ENCODE measurements around the gene NRG2.

NRG2 gene

DNA sequence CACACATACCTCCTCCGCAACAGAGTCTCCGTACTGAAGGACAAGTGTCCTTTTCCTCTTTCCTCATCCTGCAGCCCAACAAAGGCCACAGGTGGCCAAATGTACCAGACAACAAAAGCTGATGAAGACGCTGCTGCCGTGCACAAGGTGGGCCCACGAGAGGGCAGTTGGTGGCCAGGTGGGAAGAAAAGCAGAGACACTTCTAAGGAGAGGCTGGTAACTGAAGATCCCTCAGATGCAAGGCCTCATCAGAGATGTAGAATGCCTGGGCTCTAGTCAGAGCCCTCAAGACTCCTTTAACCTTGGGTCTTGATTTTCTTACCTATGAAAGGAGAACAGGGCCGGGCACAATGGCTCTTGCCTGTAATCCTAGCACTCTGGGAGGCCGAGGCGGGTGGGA lies 75.7 kb downstream of the NRG2 start:
- DNase-seq (ENCODE audit: low spot score) = no peak

DNA sequence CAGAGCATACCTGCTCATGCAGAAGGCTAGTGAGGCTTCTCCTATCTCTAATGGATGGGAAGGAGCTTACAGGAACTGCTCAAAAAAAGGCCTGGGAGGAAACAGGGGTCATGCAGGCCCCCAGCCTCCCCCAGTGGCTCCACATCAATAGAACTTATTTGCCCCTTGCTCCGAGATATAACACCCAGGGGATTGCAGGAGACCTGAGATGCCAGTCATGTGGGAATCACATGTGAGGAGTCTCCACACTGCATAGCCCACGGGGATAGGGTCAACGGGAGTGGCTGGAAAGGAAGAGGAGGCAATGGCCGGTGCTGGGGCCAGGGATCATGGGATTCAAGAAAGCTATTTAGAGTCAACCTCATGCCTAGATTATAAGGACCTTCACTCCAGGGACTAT lies 76.2 kb downstream of the NRG2 start:
- no peak for DNase-seq (ENCODE audit: low spot score)

DNA sequence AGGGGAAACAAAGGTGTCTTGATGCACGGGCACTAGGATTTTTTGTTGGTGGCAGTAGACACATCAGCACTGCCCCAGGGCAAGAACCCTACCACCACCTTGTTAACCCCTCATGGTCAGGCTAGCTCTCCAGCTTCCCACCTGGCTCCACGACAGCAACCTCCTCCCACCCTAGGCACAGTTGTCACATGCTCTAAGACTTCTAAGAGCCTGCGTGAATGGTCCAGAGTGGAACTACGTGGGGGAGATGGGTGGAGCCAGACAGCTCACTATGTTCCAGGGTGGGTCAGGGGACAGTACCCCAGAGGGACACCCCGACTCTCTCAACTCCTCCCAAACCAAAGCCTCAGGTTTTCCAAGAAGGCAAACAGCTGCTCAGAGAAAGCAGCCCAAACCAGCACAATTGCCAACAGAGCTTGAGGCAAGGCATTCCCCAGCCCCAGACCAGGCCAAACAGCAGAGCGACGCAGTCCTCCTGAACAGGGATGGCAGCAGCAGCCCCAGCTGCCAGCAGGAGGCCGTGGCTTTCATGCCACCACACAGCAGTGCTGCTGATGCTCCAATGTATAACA lies 78.0 kb downstream of the NRG2 start:
- no peak for DNase-seq (ENCODE audit: low spot score)

DNA sequence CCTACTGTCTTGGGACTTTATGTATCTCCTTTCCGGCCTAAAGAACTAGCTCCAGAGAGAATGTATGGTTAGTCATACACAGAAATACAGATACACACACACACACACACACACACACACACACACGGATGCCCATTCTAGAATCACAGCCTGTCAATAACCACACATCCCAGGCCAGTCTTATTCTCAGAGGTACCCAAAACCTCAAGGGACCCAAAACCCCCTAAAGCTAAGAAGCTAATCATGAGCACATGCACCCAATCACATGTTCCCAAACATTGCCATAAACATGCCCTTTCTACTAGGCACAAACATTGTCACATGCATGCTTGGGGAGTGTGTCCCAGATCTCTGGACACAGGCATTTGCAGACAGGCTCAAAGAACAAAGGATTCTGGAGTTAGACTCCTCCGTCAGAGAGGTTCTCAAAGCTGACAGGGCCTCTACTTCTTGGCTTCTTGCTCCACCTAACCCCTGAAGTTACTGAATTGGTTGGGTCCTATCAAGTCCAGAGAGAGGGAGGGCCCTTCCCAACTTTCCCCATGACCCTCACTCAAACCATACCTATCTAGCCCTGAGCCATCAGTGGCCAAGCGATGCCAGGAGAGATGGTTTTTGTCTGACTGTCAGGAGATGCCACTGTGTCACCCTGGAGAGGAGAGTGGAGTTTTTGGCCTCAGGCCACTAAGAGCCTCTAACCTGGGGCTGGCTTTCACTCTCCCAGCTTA lies 78.7 kb downstream of the NRG2 start:
- no peak for DNase-seq (ENCODE audit: low spot score)

DNA sequence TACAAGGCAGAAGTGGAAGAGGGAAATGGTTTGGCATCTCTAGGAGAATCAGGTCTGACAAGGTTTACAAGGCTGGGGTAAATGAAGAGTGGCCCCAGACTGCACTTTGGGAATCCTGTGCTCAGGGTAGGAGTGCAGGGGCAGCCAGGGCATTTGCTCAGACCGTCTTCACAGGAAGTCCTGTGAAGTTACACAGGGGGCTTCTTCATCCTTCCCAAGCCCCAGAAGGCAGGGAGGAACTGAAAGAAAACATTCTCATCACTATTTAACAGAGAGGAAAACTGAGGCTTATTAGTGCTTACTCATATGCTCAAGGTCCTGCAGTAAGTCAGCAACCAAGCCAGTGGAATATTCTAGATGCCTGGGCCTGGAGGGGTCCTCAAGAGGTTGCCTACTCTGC lies 80.7 kb downstream of the NRG2 start:
- no peak for DNase-seq (ENCODE audit: low spot score)

DNA sequence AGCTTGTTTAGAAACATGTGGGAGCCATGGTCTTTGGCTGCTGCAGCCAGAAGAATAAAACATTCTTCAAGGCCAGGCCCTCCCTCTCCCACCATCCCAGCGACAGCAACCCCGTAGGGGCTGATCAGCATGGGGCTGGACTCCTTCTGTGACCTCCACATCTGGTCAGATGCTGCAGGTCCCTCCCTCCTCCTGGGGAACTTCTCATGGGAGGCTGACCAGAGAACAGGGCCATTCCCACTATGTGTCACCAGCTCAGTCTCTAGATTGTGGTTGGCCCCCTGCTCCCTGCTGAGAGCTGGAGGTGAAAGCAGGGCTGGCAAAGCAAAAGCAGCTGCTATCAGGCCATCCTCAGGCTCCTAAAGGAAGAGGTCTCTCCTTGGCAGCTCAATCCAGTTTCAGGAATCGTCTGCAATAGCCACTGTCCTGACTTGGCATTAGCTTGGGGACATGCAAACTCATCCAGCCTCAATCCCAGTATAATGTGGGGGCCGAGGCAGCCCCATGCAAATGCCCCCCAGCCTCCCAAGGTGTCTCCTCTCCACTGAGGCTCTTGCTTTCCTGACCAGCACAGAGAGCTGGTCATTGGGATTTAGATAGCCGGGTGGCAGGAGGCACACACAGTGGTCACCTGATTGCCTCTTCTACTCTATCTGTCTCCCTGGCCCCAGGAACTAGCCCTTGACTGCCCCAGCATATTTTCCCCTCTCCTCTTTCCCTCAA lies 81.5 kb downstream of the NRG2 start:
- no peak for DNase-seq (ENCODE audit: low spot score)

DNA sequence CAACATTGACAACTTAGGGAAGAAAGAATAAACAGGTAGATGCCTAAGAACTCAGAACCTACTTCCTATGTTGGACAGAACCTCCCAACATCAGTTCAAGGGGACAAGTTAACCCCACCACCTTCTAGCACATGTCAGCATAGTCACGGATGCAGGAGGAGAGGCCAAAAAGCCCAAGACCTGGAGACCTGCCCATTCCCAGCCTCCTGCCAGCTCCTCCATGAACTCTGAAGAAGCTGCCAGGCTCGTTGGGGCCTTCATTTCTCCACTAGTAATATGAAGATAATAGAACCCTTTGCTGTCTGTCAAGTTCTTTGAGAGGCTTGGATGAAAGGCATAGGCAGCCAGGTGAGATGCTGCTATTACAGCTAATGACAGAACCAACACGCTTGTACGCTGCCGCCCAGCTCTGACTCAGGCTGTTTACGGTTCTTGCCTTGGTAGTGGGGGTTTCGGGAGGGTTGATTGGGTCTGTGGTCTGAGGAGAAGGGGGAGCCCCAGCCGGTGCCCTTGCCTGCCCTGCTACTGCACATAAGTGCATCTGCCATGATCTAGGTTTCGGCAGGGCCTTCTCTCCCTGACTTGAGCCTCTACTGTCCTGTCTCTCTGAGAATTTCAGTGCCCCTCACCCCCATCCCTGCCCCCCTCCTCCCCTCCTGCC lies 82.2 kb downstream of the NRG2 start:
- DNase-seq (ENCODE audit: low spot score) = no peak

DNA sequence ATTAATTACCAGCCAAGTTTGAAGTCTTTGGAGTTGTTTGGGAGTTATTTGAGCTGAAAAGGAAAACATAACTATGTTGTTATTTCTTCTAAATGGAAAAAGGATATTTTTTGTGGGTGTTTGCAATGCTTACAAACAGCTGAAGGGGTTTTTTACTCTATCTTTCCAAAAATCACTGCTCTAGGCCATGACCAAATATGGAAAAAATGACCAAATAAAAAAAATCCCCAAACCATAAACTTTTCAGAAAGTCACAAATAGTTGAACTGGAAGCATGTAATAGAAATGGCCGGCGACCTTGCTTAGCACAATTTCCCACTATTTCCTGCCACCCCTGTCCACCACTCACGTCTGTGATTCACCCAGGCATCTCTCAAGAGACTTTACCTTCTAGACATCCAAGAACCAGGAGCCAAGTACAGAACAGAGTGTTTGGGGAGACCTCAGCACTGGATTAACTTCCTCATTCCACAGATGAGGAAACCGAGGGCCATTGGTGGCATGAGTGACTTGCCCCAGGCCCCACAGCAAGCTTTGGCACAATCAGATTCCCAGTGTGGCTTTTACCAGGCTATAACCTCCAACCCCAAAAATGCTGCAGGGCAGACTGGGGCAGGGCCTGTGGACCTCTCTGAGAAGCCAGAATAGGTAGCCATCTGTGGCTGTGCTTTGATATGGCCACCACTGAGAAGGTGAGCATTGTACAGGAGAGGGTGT lies 84.5 kb downstream of the NRG2 start:
- no peak for DNase-seq (ENCODE audit: low spot score)

DNA sequence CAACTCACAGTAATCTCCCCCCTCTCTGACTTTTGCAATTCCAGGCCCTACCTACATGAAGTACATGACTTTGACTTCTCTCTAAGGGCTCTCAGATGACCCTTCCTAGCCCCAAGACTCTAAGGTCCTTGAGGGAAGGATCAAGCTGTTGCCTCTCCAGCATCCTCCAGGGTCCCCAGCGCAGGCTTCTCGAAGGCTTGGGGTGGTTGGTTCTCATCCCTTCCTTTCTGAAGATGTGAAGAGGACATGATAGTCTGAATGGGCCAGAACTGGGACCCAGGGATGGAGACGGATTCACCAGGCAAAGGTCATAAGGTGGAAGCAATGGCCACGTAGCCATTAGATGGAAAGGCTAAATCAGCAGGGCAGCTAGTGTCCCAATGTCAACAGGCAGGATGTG lies 86.8 kb downstream of the NRG2 start:
- no peak for DNase-seq (ENCODE audit: low spot score)

DNA sequence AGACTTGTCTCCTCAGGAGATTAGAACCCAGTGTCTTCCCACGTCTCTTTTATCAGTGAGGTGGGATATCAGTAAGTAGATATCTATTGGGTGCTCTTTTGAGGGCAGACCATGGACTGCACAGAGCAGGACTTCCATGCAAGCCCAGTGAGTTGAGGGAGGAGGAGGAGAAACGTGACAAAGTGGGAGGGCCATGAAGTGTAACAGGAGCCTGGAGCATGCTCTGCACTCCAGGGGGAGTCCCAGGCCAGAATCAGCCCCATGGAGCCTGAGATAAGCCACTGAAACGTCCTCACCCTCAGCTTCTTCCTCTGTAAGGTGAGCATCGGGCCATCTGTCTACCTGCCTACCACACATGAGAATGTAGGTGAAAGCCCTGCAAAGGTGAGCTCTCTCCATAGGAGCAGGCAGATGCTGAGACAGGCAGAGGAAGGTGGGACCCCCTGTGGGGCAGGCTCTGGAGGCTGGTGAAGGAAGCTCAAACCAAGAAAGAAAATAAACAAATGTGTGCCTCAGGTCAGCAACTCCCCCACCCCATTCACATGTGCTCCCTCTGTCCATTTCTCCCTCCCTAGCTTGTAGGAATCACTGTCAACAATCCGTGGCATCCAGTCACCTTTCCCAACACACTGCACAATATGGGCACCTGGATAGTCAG lies 87.4 kb downstream of the NRG2 start:
- no peak for DNase-seq (ENCODE audit: low spot score)

DNA sequence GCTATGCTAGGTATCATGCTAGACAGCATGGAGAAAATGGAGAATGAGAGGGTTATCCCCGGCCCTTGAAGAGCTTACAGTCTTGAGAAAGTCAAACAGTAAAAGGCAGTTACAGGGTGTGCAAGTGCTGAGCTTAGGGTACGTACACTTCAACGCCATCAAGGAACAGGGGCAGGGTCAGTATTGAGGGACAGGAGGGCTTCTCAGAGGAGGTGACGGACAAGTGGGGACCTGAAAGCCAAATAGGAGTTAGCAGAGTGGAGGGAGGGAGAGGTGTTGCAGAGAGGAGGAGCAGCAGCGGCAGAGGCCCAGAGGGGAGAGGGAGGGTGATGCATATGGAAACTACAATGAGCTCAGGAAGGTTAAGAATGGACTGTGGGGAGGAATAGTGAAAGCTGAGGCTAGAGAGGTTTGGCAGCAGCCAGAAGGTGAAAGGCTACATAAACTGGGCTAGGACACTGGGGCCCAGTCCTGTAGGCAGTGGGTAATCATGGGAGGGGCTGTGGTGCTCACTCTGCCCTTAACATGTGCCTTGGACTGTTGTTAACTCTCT lies 88.0 kb downstream of the NRG2 start:
- no peak for DNase-seq (ENCODE audit: low spot score)

DNA sequence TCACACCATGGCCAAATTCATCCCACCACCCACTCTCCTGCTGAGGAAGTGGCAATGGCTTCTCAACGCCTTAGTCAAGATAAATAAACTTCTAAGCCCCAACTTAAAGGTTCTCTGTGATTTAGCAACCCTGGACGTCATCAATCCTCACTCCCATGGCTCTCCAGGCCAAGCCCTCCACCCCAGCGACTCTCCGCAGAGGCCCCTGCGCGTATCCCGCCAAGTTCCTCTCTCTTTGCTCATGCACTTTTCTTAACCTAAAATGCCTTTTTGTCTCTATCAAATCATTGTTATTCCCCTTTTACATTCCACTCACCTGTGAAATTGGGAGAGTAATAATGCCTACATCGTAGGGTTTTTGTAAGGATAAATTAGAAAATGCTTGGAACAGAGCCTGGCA lies 88.6 kb downstream of the NRG2 start:
- no peak for DNase-seq (ENCODE audit: low spot score)

DNA sequence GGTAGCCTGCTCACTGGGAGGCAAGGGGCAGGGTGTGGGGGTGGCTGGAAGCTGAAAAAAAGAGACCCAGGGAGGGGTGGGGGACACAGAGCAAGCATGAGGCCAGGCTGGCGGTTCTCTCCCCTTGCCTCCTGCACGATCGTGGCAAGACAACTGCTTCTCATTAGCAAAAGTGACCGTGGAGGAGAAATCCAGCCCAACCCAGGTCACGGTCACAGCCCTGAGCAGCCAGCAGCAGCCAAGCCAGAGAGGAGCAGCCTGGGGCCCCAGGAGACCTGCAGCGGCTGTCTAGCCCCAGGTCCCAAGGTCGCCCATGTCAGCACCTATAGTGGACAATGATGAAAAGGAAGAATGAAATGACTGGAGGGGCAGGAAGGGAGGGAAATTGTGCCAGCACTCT lies 89.1 kb downstream of the NRG2 start:
- no peak for DNase-seq (ENCODE audit: low spot score)

DNA sequence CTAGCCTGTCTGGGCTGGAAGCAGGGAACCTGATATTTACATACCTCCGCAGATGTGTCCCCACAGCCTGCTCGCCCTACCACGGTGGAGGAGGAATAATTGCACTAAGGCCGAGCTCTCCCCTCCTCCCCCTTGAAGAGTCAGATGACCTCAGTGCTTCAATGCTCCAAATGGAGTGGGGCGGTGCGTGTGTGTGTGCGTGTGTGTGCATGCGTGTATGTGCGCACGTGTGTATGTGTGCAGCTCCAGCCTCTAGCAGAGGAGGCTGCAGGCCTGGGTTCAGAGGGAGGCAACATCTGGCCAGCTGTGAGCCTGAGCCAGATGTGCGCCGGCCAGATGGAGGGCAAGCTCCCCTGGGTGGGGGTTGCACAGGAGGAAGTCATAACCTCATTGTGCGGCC lies 90.5 kb downstream of the NRG2 start:
- DNase-seq (ENCODE audit: low spot score) = no peak

DNA sequence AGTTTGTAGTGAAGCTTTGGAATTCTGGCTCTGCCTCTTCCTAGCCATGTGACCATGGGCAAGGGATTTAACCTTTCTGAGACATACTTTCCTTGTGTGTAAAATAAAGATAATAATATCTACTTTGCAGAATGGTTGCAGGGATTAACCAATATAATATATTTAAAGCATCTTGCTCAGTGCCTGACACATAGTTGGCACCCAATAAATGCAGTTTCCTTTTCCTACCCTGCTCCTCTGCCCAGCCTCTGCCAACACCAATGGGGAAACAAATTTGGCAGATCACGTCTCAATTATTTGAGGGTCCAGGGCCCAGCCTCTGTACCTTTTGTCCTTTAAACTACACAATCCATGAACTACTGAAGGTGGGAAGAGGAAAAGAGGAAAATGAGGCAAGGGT lies 91.1 kb downstream of the NRG2 start:
- no peak for DNase-seq (ENCODE audit: low spot score)

DNA sequence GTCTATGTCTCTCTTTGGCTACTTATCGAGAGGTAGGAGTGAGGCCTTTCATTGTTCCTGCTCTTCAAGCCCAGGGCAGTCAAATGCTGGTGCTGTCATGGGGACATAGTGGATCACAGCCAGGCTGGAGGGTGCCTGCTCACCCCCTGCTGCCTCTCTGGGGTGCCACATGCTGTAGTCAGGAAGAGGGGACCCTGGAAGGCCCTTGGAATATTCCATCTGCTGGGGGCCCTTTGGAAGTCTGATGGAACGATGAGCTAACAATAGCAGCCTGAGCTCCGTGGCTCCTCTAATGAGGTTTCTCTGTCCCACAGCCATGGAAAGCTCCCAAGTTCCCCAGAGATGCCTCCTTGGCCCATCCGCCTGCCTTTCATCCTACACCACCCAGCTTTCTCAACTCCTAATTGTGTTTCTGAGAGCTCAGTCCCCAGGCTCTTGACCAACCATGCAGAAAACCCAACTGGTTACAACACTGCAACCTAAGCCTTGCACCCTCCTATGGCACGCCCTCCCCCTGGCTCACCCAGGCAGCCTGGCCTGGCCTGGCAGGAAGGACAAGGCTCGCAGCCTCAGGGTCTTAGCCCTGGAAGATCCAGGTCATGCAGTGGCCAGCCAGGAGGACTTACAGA lies 91.7 kb downstream of the NRG2 start:
- no peak for DNase-seq (ENCODE audit: low spot score)

DNA sequence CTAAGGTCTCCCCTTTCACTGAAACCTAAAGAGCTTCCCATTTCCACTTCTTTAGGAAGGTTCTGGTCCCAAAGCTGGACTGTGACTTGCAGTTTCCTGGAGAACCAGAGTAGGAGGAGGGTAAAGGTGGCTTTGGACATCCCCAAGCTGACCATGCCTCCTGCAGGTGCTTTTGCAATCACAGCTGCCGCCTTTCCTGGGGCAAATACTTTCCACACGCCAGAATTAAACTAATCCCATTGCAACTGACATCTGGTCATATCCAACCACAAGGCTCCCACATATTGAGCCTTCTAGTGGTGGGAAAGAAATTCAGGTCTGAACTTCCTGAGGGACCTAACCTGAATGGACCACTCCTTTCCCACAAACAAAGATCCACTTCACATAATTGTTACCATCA lies 92.7 kb downstream of the NRG2 start:
- no peak for DNase-seq (ENCODE audit: low spot score)

DNA sequence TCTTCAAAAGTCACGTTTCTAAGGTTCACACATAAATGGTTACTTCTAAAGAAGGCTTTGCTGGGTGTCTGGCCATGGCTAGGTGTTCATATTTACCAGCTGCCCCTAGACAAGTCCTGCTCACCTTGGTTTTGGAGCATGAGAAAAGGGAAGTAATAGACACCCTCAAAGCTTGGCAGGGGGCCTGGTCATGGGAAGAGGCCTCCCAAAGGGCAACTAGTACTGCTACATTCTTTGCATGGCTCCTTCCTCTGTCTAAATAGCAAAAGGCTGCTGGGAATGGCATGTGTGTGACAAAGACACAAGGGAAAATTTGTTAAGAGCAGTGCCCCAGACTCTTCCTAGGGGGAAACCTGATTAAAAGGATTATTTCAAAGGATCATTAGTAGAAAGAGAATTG lies 93.4 kb downstream of the NRG2 start:
- DNase-seq (ENCODE audit: low spot score) = no peak

DNA sequence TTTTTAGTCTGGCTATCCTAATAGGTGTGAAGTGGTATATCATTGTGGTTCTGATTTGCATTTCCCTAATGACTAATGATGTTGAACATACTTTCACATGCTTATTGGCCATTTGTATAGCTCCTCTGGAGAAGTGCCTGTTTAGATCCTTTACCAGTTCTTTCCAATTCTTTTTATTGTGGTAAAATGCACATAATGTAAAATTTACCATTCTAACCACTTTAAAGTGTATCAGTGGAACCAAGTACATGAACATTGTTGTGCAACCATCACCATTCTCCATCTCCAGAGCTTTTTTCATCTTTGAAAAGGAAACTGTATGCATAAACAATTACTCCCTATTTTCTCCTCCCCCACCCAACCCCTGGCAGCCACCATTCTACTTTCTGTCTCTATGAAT lies 95.4 kb downstream of the NRG2 start:
- no peak for DNase-seq (ENCODE audit: low spot score)

DNA sequence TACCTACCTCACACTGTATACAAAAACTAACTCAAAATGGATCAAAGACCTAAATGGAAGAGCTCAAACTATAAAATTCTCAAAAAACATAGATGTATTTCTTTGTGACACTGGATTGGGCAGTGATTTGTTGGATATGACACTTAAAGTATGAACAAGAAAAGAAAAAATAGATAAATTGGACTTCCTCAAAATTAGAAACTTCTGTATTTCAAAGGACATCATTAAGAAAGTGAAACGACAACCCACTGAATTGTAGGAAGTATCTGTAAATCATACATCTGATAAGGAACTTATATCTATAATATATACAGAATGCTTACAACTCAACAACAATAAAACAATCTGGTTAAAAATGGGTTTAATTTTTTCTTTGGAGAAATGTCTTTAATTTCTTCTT lies 96.7 kb downstream of the NRG2 start:
- DNase-seq (ENCODE audit: low spot score) = no peak

DNA sequence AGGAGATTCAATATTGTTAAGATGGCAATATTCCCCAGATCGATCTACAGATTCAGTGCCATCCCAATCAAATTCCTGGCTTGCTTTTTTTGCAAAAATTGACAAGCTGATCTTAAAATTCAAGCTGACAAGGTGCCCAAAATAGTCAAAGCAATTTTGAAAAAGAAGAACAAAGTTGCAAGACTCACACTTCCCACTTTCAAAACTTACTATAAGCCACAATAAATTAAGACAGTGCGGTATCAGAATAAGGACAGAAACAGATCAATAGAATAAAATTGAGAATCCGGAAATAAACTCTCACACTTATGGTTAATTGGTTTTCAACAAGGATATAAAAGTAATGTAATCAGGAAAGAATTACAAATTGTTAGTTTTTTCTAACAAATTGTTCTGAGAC lies 97.1 kb downstream of the NRG2 start:
- no peak for DNase-seq (ENCODE audit: low spot score)

Data from AG08396 (cell line).